Measurements from ENCODE around the gene HDHD5. TPM values are rescaled to one million over a fixed set of nuclear protein-coding genes. Genes with fewer than 3 reads are reported as not detected.

The HDHD5 gene
- 10 to 100 TPM; 32.6 to 50.1 TPM for total RNA-seq

DNA sequence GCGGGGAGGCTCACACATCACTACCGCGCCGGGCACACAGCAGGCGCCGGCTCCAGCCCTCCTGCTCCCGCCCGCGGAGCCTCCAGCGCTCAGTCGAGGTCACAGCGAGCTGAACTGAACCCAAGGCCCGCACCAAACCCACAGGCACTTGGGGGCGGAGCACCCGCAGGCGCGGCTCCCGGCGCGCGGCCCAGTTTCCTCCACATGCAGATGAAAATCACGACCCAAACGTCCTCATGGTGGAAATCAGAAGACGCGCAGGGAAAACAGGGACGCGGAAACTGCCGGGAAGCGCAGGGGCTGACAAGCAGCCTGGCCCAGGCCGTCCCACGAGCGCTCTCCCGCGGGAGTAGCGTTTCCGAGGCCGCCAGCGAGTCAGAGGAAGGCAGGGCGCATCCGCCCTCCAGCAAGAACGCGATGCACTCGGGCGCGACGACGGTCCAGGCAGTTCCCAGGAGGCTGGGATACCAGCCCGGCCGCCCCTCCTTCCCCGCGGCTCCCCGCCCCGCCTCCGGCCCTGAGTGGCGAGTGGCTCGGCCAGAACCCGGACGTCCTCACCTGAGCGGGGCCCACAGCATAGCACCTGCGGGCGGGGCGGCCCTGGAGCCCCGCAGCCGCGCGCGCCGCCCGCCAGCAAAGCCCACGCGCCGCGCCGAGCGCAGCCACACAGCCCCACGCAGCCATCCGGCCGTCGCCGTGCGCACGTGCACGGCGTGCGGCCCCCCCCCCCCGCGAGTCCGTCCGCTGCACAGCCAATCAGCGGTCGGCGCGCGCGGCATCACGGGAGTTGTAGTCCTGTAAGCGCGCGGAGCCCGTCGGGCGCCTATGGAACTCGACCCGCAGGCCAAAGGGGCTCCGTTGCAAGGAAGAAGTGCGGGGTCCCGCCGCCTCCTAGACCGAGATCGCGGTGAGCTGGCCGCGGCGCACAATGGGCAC is at the start of gene HDHD5:
Gene HDHD5, minus strand, starts transcription at position 710 of the 936 bp plus-strand sequence. Its CDS starts 26 bp downstream, at position 684.
- peak within 1 kb of the TSS; percentile 81 for H3K4me3 ChIP-seq
- TF ChIP-seq, protein P1, sequence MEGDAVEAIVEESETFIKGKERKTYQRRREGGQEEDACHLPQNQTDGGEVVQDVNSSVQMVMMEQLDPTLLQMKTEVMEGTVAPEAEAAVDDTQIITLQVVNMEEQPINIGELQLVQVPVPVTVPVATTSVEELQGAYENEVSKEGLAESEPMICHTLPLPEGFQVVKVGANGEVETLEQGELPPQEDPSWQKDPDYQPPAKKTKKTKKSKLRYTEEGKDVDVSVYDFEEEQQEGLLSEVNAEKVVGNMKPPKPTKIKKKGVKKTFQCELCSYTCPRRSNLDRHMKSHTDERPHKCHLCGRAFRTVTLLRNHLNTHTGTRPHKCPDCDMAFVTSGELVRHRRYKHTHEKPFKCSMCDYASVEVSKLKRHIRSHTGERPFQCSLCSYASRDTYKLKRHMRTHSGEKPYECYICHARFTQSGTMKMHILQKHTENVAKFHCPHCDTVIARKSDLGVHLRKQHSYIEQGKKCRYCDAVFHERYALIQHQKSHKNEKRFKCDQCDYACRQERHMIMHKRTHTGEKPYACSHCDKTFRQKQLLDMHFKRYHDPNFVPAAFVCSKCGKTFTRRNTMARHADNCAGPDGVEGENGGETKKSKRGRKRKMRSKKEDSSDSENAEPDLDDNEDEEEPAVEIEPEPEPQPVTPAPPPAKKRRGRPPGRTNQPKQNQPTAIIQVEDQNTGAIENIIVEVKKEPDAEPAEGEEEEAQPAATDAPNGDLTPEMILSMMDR (IDR thresholded peaks at IDR 0.05), result no peak
- ATAC-seq (ENCODE audit: insufficient number of reproducible peaks, low FRiP score, low read depth), result peak; percentile 80
- peak within 1 kb of the TSS; percentile 71 to 95 for H3K27ac ChIP-seq
- peak; percentile 68 for DNase-seq (ENCODE audit: low spot score)
- no peaks in the 10 kb centered on the region for H3K27me3 ChIP-seq (replicated peaks; ENCODE audit: insufficient read depth)
- peaks cover 17 to 21% of the 10 kb centered on the region in 2 donors for H3K4me1 ChIP-seq (ENCODE audit: control insufficient read depth in 1 of 2, low read depth in 2 of 2)
- no peaks in the 10 kb centered on the region for H3K36me3 ChIP-seq
- no peaks in the 10 kb centered on the region for H3K9me3 ChIP-seq

DNA sequence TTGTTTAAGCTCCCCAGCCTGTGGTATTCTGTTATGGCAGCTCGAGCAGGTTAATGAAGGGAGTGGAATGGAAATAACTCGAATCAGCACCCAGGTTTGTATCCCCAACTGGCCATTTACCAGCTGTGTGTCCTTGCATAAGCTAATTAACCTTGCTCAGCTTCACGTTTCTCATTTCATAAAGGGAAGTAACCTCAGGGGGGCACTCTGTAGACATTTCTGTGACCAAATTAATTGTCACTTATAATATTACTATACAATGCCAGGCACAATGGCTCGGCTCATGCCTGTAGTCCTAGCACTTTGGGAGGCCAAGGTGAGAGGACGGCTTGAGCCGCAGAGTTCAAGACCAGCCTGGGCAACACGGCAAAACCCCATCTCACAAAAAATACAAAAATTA is 46.4 kb upstream of the HDHD5 start:
- no peak for ATAC-seq (ENCODE audit: insufficient number of reproducible peaks, low FRiP score, low read depth)
- TF ChIP-seq, protein P1 (IDR thresholded peaks at IDR 0.05), result no peak
- no peak for DNase-seq (ENCODE audit: low spot score)
- Histone ChIP-seq H3K27me3 (replicated peaks; ENCODE audit: insufficient read depth) (no peaks in the 10 kb centered on the region), H3K9me3 (no peaks in the 10 kb centered on the region), H3K4me1 (ENCODE audit: control insufficient read depth in 1 of 2, low read depth in 2 of 2) (no peaks in the 10 kb centered on the region), H3K36me3 (no peaks in the 10 kb centered on the region), H3K4me3 (no peak overlapping the region), H3K27ac (no peak overlapping the region)

DNA sequence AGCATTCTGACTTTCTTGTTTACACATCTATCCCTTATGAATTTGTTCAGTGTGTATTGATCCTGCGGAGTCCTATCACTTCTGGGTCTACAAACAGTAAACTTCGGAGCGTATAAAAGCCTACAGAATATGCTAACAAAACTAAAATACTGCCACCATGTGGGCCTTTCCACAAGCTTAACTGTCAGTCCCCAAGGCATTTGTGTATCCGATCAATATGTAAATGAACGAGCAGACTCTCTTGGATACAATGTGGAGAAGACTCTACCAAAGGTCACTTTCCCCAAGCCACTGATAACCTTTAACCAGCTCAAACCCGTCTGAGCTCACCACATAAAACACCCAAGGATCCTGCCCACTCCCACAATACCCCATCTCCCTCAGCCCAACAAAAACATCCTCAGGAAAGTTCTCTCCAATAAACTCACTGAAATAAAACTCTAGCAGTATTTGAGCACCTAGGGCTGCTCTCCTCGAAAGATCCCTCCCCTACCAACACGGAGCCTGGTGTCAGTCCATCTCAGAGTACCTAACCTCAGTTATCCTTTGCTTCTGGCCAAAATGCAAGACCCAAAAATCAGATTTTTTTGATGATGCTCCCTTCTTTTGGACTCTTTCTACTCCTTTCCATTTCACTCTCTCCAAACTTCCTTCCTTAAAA is 42.3 kb upstream of the HDHD5 start:
- DNase-seq (ENCODE audit: low spot score), result no peak
- no peak overlapping the region for H3K4me3 ChIP-seq
- ATAC-seq (ENCODE audit: insufficient number of reproducible peaks, low FRiP score, low read depth), result no peak
- H3K36me3 ChIP-seq, result no peaks in the 10 kb centered on the region
- H3K27me3 ChIP-seq (replicated peaks; ENCODE audit: insufficient read depth), result no peaks in the 10 kb centered on the region
- H3K4me1 ChIP-seq (ENCODE audit: control insufficient read depth in 1 of 2, low read depth in 2 of 2), result no peaks in the 10 kb centered on the region
- TF ChIP-seq, protein P1 (IDR thresholded peaks at IDR 0.05), result no peak
- H3K9me3 ChIP-seq, result no peaks in the 10 kb centered on the region
- no peak overlapping the region for H3K27ac ChIP-seq

DNA sequence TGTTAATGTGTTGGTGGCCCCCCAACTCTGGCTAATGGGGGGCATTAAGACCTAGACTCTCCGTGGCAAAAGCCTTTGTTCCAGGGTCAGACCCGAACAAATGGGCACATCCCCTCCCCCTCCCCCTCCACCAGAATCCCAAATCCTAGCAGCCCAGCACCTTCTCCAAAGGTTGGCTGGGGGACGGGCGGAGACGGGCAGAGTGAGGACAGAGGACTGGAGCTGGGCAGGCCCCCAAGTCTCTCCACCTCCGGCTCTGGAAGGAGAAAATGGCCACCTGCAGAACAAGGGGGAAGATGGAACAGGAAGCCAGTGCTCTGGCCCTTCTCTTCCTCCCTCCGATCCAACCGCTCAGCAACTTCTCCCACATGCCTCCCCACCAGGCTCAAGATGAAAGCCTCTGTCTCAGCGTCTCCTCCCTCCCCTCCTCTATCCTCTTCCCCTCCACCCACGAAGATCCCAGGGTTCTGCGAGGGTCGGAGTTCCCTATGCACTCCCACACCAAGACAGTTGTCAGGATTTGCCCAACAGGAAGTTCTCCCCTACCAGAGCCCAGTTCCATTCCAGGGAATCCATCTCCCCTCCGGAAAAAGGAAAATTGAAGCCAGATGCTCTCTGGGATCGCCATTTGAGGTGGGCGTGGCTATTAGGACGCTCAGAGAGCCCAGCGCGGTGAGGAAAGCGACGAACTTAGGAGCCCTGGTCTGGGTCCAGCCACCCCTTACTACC is 40.1 kb upstream of the HDHD5 start:
- Histone ChIP-seq H3K9me3 (no peaks in the 10 kb centered on the region), H3K4me3 (peak overlapping the region; percentile 56), H3K4me1 (ENCODE audit: control insufficient read depth in 1 of 2, low read depth in 2 of 2) (no peaks in the 10 kb centered on the region), H3K36me3 (no peaks in the 10 kb centered on the region), H3K27ac (no peak overlapping the region), H3K27me3 (replicated peaks; ENCODE audit: insufficient read depth) (no peaks in the 10 kb centered on the region)
- TF ChIP-seq, protein P1 (IDR thresholded peaks at IDR 0.05), result no peak
- DNase-seq (ENCODE audit: low spot score), result no peak
- no peak for ATAC-seq (ENCODE audit: insufficient number of reproducible peaks, low FRiP score, low read depth)

All from thoracic aorta (tissue), 2 donors.